Esophagus muscularis mucosa (tissue), 4 donors: ENCODE results near the gene PEDS1.

Experiments
- CTCF ChIP-seq, 3 experiments: fragments of 200-600 bp in 2 of 3; fragments of 450-650 bp in 1 of 3; sonication (generic) in 2 of 3; IDR thresholded peaks; one replicate each; pipeline ENCODE4 v1.5.1; 2017 to 2019; ENCODE audit warnings: antibody characterized with exemption in 3 of 3, mild to moderate bottlenecking in 2 of 3, moderate library complexity in 1 of 3
- EP300 ChIP-seq: sonication (generic); formaldehyde crosslinking; IDR thresholded peaks from one replicate; pipeline ENCODE4 v1.6.1; 2017; ENCODE audit warnings: antibody characterized with exemption
- POLR2AphosphoS5 ChIP-seq, 2 donors: sonication (generic); formaldehyde crosslinking; IDR thresholded peaks; one replicate each; pipeline ENCODE4 v1.6.1; 2017; ENCODE audit warnings: antibody characterized with exemption in 2 of 2

- TF ChIP-seq CTCF (IDR thresholded peaks at IDR 0.05), result no peak
- no peak for TF ChIP-seq POLR2AphosphoS5 (IDR thresholded peaks at IDR 0.05)
- TF ChIP-seq EP300, result no peak
These were observed 44.8 kb downstream of the PEDS1 start for GRCh38 chr20:50108556-50109235.
